HepG2 (cell line): Measurements from ENCODE around the gene AHCYL1. TPM values are rescaled to one million over a fixed set of nuclear protein-coding genes. Genes with fewer than 3 reads are reported as not detected.

Source experiments
- ATAC-seq: fragments of 200-7000 bp; cut with Tn5 transposase; 3 replicates; pipeline ENCODE4 v1.9.1; 2020; ENCODE audit warnings: mild to moderate bottlenecking, moderate library complexity
- BruUV-seq: library from RNA; stranded (reverse); fragments of 400-500 nt; replicated peaks from 2 replicates; lab custom pipeline; 2021; lab: Mats Ljungman, UMichigan
- CTCF ChIA-PET: fragments of 300-600 bp; formaldehyde crosslinking; extraction: SDS; loops from one replicate; lab custom pipeline; 2021; ENCODE audit warnings: low total read pairs, inconsistent platforms, low intra/inter-chr PET ratio; lab: Yijun Ruan, JAX
- POLR2A ChIA-PET: fragments of 350-600 bp; sonication (Branson Sonifier 250); formaldehyde crosslinking; loops from one replicate; lab custom pipeline; 2020; ENCODE audit warnings: antibody characterized with exemption, inconsistent platforms; lab: Yijun Ruan, JAX
- DNase-seq: peaks from one replicate; pipeline ENCODE4 v3.0.0-alpha.2; 2015; ENCODE audit warnings: low spot score
- FAIRE-seq: peaks from 3 replicates; lab custom pipeline; 2011; peaks lifted over from hg19 to GRCh38; lab: Jason Lieb, UNC
- H2AFZ ChIP-seq: one replicate; pipeline ENCODE4 v1.6.1; 2011; ENCODE audit warnings: low read length, inconsistent platforms
- H3K27ac ChIP-seq: fragments of 300-600 bp; 3 replicates; pipeline ENCODE4 v1.8.0; 2011; ENCODE audit warnings: mixed run types, mild to moderate bottlenecking, mixed read lengths, low read length, inconsistent platforms; ENCODE audit not compliant: insufficient read depth; ENCODE audit errors: extremely low read length
- H3K27me3 ChIP-seq, 2 experiments: fragments of 200-600 bp in 1 of 2; 2 replicates in 1 of 2; 3 replicates in 1 of 2; pipeline versions ENCODE4 v1.6.0 to v1.8.0; 2011; ENCODE audit warnings: low read length in 2 of 2, mild to moderate bottlenecking in 2 of 2, moderate library complexity in 2 of 2, inconsistent platforms in 1 of 2; ENCODE audit not compliant: insufficient read depth in 2 of 2, control insufficient read depth in 1 of 2
- H3K36me3 ChIP-seq, 2 experiments: fragments of 200-600 bp in 1 of 2; replicated peaks in 1 of 2; 2 replicates in 1 of 2; 3 replicates in 1 of 2; pipeline versions ENCODE4 v1.5.1 to v1.8.0; 2011; ENCODE audit warnings: low read length in 2 of 2, inconsistent platforms in 1 of 2; ENCODE audit not compliant: insufficient read depth in 2 of 2, control insufficient read depth in 1 of 2
- H3K4me1 ChIP-seq: 2 replicates; pipeline ENCODE4 v1.5.1; 2012; ENCODE audit warnings: low read length, inconsistent platforms; ENCODE audit not compliant: insufficient read depth
- H3K4me2 ChIP-seq: 2 replicates; pipeline ENCODE4 v1.6.0; 2011; ENCODE audit warnings: low read depth, low read length, inconsistent platforms
- H3K4me3 ChIP-seq, 3 experiments: fragments of 200-600 bp in 1 of 3; sonication (generic), shearing (Covaris generic) in 1 of 3; replicated peaks in 1 of 3; 2 replicates each; pipeline ENCODE4 v1.5.1; 2011 to 2016; ENCODE audit warnings: low read length in 3 of 3, inconsistent platforms in 2 of 3, low read depth in 2 of 3, mild to moderate bottlenecking in 2 of 3, control low read depth in 1 of 3, mixed read lengths in 1 of 3; ENCODE audit not compliant: insufficient read depth in 1 of 3
- H3K79me2 ChIP-seq: one replicate; pipeline ENCODE4 v1.6.1; 2011; ENCODE audit warnings: low read length, inconsistent platforms; ENCODE audit not compliant: insufficient read depth
- H3K9ac ChIP-seq: 2 replicates; pipeline ENCODE4 v1.6.0; 2011; ENCODE audit warnings: mild to moderate bottlenecking, low read depth, low read length, inconsistent platforms; ENCODE audit not compliant: insufficient read depth
- H3K9me3 ChIP-seq: 2 replicates; pipeline ENCODE4 v1.5.1; 2012; ENCODE audit warnings: mild to moderate bottlenecking, low read length
- H4K20me1 ChIP-seq: 2 replicates; pipeline ENCODE4 v1.6.0; 2011; ENCODE audit warnings: inconsistent platforms, mild to moderate bottlenecking, low read length, moderate library complexity; ENCODE audit not compliant: insufficient read depth
- FOSL1 ChIP-seq: sonication (generic); formaldehyde crosslinking; IDR thresholded peaks from 2 replicates; pipeline ENCODE4 v1.9.0; 2021; ENCODE audit warnings: missing genetic modification reagents, borderline replicate concordance
- IRF2 ChIP-seq: IDR thresholded peaks from 2 replicates; pipeline ENCODE4 v1.6.1; 2018; ENCODE audit warnings: missing genetic modification reagents, missing compliant biosample characterization
- MATR3 ChIP-seq: sonication (generic); formaldehyde crosslinking; IDR thresholded peaks from 2 replicates; pipeline ENCODE4 v1.4.0; 2020; ENCODE audit warnings: missing genetic modification reagents
- MED1 ChIP-seq: sonication (generic); formaldehyde crosslinking; IDR thresholded peaks from 2 replicates; pipeline ENCODE4 v1.4.0; 2020; ENCODE audit warnings: missing genetic modification reagents
- MED13 ChIP-seq: sonication (generic); formaldehyde crosslinking; IDR thresholded peaks from 2 replicates; pipeline ENCODE4 v1.5.0; 2020; ENCODE audit warnings: missing genetic modification reagents
- PITX1 ChIP-seq: sonication (generic); formaldehyde crosslinking; IDR thresholded peaks from 2 replicates; pipeline ENCODE4 v1.5.1; 2020; ENCODE audit warnings: mild to moderate bottlenecking, missing genetic modification reagents
- RFXANK ChIP-seq: IDR thresholded peaks from 2 replicates; pipeline ENCODE4 v1.6.1; 2016
- ZBTB39 ChIP-seq: sonication (generic); formaldehyde crosslinking; IDR thresholded peaks from 2 replicates; pipeline ENCODE4 v1.5.0; 2020; ENCODE audit warnings: missing genetic modification reagents
- ZFP36L1 ChIP-seq: sonication (generic); formaldehyde crosslinking; IDR thresholded peaks from 2 replicates; pipeline ENCODE4 v1.8.0; 2022; ENCODE audit warnings: mild to moderate bottlenecking, missing genetic modification reagents, moderate library complexity
- ZNF503 ChIP-seq: sonication (generic); formaldehyde crosslinking; IDR thresholded peaks from 2 replicates; pipeline ENCODE4 v1.4.0; 2020; ENCODE audit warnings: missing genetic modification reagents
- ZNF510 ChIP-seq: sonication (generic); formaldehyde crosslinking; IDR thresholded peaks from 2 replicates; pipeline ENCODE4 v1.4.0; 2020; ENCODE audit warnings: low read depth, mild to moderate bottlenecking, missing genetic modification reagents
- WGBS: methylation state at CpG from one replicate; pipeline ENCODE4 v1.1.6; 2017; ENCODE audit warnings: low lambda C conversion rate; 5-methylcytosine and 5-hydroxymethylcytosine counted together
- in situ Hi-C: cut with HindIII; loops from 2 replicates; pipeline ENCODE4 v1.10.0; 2017; ENCODE audit warnings: low pct_unique_long_range_greater_than_20kb; ENCODE audit not compliant: extremely low pct_ligation_motif_present
- intact Hi-C: fragments of 100-400 bp; cut with micrococcal nuclease; formaldehyde crosslinking; loops from one replicate; pipeline ENCODE4 v1.10.0; 2022; ENCODE audit not compliant: unreplicated experiment
- polyA plus RNA-seq, 8 experiments: library from polyadenylated mRNA; depleted of rRNA in 3 of 8; stranded (reverse) in 7 of 8; unstranded in 1 of 8; fragments of >200 nt; fragmentation: Illumina TruSeq in 4 of 8; extraction: Trizol in 4 of 8; gene quantifications; 2 replicates each; pipeline versions ENCODE4 v1.2.1 to v1.2.3, GENCODE V29; 2011 to 2016; ENCODE audit warnings: low read depth in 4 of 8, missing spikeins in 1 of 8, mixed read lengths in 1 of 8; ENCODE audit not compliant: insufficient read depth in 1 of 8
- total RNA-seq, 5 experiments: library from RNA; depleted of rRNA; stranded (reverse); fragments of >200 nt; fragmentation: Illumina TruSeq; extraction: Trizol; gene quantifications; 2 replicates each; pipeline ENCODE4 v1.2.3, GENCODE V29; 2016; ENCODE audit warnings: low read depth in 1 of 5
- TF ChIP-seq, protein P1 (sequence below): sonication (generic); formaldehyde crosslinking; IDR thresholded peaks from 2 replicates; pipeline ENCODE4 v1.9.0; 2021; ENCODE audit warnings: missing genetic modification reagents, mild to moderate bottlenecking, borderline replicate concordance

Gene AHCYL1
- total and polyA plus RNA-seq, 2 of the 13 experiments (the other 11 are each of a cell fraction or from before 2014, with no cell fraction given): 40.9 to 76.3 TPM

- H3K36me3 ChIP-seq: peaks cover 27 to 57% of the 10 kb centered on the region in 2 experiments
- BruUV-seq: no TSS peak
- no peaks in the 10 kb centered on the region for H3K9me3 ChIP-seq
- TF ChIP-seq FOSL1 (CRISPR knock-in tag) (no peak), ZFP36L1 (CRISPR knock-in tag) (no peak), ZBTB39 (CRISPR knock-in tag) (no peak), IRF2 (CRISPR knock-in tag) (no peak), RFXANK (CRISPR knock-in tag) (no peak), PITX1 (CRISPR knock-in tag) (no peak), MED13 (CRISPR knock-in tag) (no peak), ZNF510 (CRISPR knock-in tag) (no peak), MED1 (CRISPR knock-in tag) (no peak), MATR3 (CRISPR knock-in tag) (no peak), ZNF503 (CRISPR knock-in tag) (no peak)
- TF ChIP-seq, protein P1, sequence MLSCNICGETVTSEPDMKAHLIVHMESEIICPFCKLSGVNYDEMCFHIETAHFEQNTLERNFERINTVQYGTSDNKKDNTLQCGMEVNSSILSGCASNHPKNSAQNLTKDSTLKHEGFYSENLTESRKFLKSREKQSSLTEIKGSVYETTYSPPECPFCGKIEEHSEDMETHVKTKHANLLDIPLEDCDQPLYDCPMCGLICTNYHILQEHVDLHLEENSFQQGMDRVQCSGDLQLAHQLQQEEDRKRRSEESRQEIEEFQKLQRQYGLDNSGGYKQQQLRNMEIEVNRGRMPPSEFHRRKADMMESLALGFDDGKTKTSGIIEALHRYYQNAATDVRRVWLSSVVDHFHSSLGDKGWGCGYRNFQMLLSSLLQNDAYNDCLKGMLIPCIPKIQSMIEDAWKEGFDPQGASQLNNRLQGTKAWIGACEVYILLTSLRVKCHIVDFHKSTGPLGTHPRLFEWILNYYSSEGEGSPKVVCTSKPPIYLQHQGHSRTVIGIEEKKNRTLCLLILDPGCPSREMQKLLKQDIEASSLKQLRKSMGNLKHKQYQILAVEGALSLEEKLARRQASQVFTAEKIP: no peak
- TF ChIP-seq, all 625 proteins: peak for 0
- Histone ChIP-seq H2AFZ (no peak overlapping the region), H3K27me3 (no peaks in the 10 kb centered on the region), H3K4me1 (peaks cover 17% of the 10 kb centered on the region), H3K27ac (no peak overlapping the region), H3K4me2 (no peak overlapping the region), H3K9ac (no peak overlapping the region), H3K79me2 (no peaks in the 10 kb centered on the region), H4K20me1 (0 out of 2 replicates have a peak, but pooled peaks cover 3% of the 10 kb centered on the region), H3K4me3 (no peak overlapping the region)
- WGBS: over 99% methylated on average over 4 of the region's 4 CpGs
- DNase-seq (no peak), ATAC-seq (no peak), FAIRE-seq (no peak)
- CTCF ChIA-PET: no interaction called here
- intact Hi-C loops: no loop called here
- in situ Hi-C loops: no loop called here
- POLR2A ChIA-PET: no interaction called here
These were observed 71.7 kb downstream of the AHCYL1 start for GRCh38 chr1:110056285-110056683.
